GM10248 (cell line): ENCODE results near the gene ZBTB32.

Experiments
- CTCF ChIA-PET: fragments of 300-600 bp; sonication (Branson Sonifier 250); formaldehyde crosslinking; extraction: SDS; loops from one replicate; lab custom pipeline; 2021; ENCODE audit warnings: antibody characterized with exemption; lab: Yijun Ruan, JAX
- POLR2A ChIA-PET: fragments of 350-650 bp; sonication (Branson Sonifier 250); formaldehyde crosslinking; extraction: SDS; loops from one replicate; lab custom pipeline; 2020; ENCODE audit warnings: antibody characterized with exemption; lab: Yijun Ruan, JAX
- DNase-seq: peaks from one replicate; pipeline ENCODE4 v3.0.0; 2012; ENCODE audit errors: extremely low spot score
- TF ChIP-seq, protein P1 (sequence below): IDR thresholded peaks from 2 replicates; pipeline ENCODE4 v1.5.1; 2012; ENCODE audit warnings: mild to moderate bottlenecking, low read depth; ENCODE audit errors: extremely low read depth, missing control alignments, control extremely low read depth

Gene ZBTB32

DNA sequence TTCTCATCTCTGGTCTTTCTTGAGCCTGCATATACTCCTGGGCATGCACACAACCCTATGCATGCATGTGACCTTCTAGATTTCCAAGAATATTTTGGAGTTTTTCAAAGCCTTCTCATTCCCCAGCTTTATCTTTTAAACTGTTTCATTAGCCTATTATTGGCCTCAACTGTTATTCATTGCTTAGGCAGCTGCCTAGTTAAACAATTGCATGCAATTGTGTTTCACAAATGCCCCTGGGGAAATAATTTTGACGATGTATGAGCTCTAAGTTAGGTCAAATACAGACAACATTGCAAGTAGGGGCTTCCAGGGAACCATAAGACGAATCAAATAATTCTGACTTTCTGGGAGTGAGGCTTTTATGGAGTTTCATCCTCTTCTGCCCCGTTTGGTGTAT, 40.4 kb upstream of the ZBTB32 start:
- no peak for DNase-seq
- ChIA-PET CTCF (interaction anchor here (1.0 to 1.5 kb wide), 2 partner anchors 10 to 72 kb away, joined by 3 to 4 read pairs; no protein-coding TSS in a partner anchor), POLR2A (interaction anchor here (0.6 kb wide), 1 partner anchor 17 kb away, joined by 4 read pairs; no protein-coding TSS in a partner anchor)

DNA sequence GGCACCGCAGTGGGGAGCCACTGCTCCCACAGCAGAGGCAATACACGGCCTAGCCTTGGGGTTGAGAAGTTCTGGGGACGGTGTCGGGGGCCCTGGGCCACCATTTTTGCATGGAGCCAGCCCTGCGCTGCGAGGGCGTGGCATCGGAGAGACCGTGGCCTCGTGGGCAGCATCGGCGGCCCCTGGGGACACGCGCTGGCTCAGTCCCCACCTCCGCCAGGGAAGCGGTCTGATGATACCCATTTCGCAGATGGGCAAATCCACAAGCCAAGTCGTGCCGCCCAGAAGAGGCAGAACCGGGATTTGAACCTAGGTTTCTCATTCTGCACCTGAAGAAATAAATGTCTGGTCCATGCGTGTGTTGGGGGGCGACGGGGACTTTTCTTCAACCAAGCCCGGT, 39.2 kb upstream of the ZBTB32 start:
- ChIA-PET CTCF (no interaction called here), POLR2A (no interaction called here)

More for the DNA sequence above, 40.4 kb upstream of the ZBTB32 start:
- TF ChIP-seq, protein P1, sequence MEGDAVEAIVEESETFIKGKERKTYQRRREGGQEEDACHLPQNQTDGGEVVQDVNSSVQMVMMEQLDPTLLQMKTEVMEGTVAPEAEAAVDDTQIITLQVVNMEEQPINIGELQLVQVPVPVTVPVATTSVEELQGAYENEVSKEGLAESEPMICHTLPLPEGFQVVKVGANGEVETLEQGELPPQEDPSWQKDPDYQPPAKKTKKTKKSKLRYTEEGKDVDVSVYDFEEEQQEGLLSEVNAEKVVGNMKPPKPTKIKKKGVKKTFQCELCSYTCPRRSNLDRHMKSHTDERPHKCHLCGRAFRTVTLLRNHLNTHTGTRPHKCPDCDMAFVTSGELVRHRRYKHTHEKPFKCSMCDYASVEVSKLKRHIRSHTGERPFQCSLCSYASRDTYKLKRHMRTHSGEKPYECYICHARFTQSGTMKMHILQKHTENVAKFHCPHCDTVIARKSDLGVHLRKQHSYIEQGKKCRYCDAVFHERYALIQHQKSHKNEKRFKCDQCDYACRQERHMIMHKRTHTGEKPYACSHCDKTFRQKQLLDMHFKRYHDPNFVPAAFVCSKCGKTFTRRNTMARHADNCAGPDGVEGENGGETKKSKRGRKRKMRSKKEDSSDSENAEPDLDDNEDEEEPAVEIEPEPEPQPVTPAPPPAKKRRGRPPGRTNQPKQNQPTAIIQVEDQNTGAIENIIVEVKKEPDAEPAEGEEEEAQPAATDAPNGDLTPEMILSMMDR = no peak

DNA sequence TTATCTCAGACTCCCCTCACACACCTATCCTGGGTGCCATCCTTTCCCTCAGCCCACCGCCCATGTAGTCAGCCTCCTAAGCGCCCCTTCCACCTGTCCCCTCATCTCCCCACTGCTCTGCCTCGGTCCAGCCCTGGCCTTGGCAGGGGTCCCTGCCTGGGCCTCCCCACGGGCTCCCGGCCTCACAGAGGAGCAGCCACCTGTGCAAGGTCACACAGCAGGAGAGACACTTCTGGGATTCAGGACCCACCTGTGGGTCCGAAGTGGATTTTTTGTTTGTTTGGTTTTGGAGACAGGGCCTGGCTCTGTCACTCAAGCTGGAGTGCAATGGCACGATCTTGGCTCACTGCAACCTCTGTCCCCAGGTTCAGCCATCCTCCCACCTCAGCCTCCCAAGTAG, 38.8 kb upstream of the ZBTB32 start:
- TF ChIP-seq, protein P1 = no peak
- ChIA-PET CTCF (interaction anchor here (0.8 kb wide), 1 partner anchor 29 kb away, joined by 3 read pairs; no protein-coding TSS in a partner anchor), POLR2A (interaction anchor here (0.8 kb wide), 1 partner anchor 17 kb away, joined by 3 read pairs; the partner anchor contains the start of gene COX6B1)
- DNase-seq = no peak

More for the DNA sequence above, 39.2 kb upstream of the ZBTB32 start:
- DNase-seq = no peak
- TF ChIP-seq, protein P1 = no peak

DNA sequence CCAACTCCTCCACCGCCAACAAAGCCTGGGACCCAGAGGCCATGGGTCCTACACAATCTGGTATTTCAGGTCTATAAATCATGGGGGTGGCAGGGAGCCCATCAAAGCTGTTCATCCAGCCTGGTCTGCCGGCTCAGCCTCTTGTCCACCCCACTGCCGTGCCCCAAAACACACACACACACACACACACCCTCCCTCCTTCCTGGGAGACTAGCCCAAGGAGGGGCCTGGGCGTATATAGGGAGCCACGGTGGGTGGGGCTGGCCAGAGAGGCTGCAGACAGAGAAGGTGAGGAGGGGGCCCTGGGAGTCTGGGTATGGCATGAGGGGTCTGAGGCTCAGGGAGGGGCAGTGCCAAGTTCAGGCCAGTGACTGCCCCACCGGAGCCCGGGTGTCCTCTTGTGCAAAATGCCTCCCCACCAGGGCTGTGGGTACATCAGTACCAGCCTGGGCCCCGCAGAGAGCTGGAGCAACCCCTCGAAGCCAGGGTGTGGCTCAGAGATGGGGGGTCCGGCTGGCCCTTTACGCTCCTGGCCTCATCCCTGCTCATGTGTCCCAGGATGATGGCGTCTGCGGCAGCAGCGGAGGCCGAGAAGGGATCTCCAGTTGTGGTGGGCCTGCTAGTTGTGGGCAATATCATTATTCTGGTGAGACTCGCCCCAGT, 38.0 kb upstream of the ZBTB32 start, which contains the start of gene UPK1A:
TSS of gene UPK1A (plus strand) at position 267 of the 663 bp plus-strand sequence. CDS start at position 563, 296 bp downstream.
- CTCF ChIA-PET = interaction anchor here (0.8 to 1.0 kb wide), 2 partner anchors 10 to 28 kb away, joined by 3 read pairs; no protein-coding TSS in a partner anchor
- POLR2A ChIA-PET = interaction anchor here (0.8 kb wide), 1 partner anchor 18 kb away, joined by 3 read pairs; the partner anchor contains the start of gene COX6B1
- DNase-seq = no peak
- TF ChIP-seq, protein P1 = no peak

DNA sequence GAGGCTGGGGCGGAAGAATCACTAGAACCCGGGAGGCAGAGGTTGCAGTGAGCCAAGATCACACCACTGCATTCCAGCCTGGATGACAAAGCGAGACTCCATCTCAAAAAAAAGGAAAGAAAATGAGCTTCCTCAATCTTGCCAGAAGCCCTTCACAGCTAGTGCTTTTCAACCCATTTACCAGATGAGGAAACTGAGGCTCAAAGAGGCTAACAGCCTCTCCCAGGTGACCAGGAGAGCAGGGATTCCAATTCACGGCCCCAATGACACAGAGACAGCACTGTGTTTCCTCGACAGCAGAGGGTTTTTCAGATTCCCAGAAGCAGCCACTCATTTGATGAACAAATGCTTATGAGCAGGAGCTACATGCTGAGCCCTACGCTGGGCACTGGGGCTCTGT, 34.8 kb upstream of the ZBTB32 start:
- TF ChIP-seq, protein P1 = no peak
- ChIA-PET CTCF (interaction anchor here (1.4 kb wide), 1 partner anchor 280 kb away, joined by 3 read pairs; no protein-coding TSS in a partner anchor), POLR2A (no interaction called here)
- DNase-seq = no peak

DNA sequence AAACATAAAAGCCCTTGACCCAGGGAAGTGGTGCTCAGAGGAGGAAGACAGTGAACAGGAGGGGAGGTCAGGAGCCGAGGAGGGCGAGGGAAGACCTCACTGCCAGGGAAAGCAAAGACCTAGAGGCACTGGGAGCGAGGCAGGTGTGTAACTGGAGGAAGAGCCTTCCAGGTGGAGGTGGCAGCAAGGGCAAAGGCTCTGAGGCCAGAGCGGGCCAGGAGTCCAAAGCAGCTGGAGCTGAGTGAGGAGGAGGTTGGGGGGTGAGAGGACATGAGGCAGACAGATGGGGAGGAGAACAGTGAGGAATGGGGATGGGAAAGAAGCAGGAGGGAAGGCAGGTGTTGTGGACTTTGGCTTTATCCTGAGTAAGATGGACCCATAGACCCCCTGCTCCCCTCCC, 34.4 kb upstream of the ZBTB32 start:
- POLR2A ChIA-PET = no interaction called here
- CTCF ChIA-PET = no interaction called here
- TF ChIP-seq, protein P1 = no peak
- DNase-seq = no peak
